Stimulated activated CD4-positive, alpha-beta T cell treated with anti-CD3 and anti-CD28 coated beads, Interleukin-12 subunit alpha, Interleukin-12 subunit beta, amount 100 ng/mL, for 48 hours (primary cell): Measurements from ENCODE around the gene ITGAE.

ENCODE experiments used
- DNase-seq, 3 donors: peaks; one replicate each; pipeline ENCODE4 v3.0.0-alpha.2; 2020; ENCODE audit warnings: low read depth in 2 of 3, low spot score in 1 of 3

ITGAE gene

DNA sequence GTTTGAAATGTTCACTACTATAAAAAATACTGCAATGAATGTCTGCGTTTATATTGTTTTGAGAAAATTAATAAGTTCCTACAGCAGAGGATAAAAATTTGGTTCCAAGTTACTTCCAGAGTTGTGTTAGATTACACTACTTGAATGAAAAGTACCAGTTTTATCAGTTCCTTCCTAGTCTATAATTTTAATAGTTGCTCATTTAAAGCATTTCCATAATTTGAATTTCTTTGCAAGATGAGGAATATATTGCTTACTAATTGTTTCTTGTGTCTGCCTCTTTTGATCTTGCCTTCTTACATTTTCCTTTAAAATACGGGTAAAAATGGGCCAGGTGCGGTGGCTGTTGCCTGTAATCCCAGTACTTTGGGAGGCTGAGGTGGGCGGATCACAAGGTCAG is 128.4 kb downstream of the ITGAE start:
- DNase-seq, result no peak

DNA sequence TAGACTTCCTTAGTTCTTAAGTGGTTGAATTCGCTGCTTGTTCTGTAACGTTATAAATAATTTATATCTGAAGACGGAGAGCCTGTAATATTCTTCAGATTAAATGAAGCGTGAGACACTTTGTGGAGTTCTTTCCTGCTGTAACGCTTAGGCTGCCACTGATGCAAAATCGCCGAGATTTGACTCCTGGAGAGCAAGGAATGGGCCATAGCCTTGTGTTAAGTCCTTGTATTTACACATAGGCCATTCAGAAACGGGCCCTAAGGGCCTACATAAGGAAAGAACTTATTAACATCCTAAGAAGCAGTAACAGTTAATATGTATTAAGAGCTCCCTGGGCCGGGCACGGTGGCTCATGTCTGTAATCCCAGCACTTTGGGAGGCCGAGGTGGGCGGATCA is 131.4 kb downstream of the ITGAE start:
- DNase-seq, result no peak

DNA sequence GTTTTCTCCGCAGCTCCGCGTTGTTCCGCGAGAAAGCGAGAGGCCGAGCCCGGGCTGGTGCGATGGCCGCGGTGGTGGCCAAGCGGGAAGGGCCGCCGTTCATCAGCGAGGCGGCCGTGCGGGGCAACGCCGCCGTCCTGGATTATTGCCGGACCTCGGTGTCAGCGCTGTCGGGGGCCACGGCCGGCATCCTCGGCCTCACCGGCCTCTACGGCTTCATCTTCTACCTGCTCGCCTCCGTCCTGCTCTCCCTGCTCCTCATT is 132.0 kb downstream of the ITGAE start:
- no peak for DNase-seq

DNA sequence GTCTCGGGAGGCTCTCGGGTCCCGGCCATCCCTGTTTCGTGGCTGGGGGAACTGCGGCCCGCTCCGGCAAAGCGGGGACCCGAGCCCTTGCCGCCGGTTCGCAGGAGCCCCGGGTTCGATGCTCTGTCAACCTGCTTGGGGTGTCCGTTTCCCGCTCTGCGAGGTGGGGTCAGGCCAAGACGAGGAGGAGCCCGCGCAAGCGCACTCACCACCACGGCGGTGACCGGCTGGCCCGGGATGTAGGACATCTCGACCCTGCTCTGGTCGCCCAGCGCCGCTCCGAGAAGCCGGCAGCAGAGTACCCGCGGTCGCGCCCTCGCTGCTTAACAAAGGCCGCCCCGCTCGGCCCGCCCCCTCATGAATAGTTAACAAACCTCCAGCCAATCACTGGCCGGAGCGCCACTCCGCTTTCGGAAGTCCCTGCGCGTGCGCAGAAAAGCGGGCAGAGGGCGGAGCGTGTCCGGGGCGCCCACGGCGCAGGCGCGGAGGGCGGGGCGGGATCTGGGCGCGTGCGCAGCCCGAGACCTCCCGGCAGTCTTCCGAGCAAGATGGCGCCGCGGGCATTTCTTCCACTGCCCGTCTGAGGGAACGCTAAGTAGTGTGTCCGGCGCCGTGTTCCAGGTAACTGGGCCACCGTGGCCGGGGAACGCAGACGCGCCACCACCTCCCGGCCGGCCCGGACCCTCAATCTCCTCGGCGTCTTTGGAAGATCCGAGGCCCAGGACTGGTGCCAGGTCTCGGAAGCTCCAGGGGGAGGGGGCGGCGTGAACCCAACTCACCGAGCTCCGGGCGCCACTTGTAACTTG is 132.5 kb downstream of the ITGAE start, which contains the start of the genes EMC6 and TAX1BP3:
Gene EMC6 (plus strand): TSS at position 534 of the 806 bp plus-strand sequence. CDS start 335 bp downstream, outside the sequence.
Gene TAX1BP3 (minus strand): TSS at position 300 of the 806 bp plus-strand sequence. CDS start 52 bp downstream, at position 248.
- DNase-seq, result peak; percentile 97 to 98 (median 97)

- no peak for DNase-seq
Measured at GRCh38 chr17:3667366-3668278, 133.4 kb downstream of the ITGAE start.

GRCh38 chr17:3666516-3666915 is 134.5 kb downstream of the ITGAE start:
- no peak for DNase-seq

DNA sequence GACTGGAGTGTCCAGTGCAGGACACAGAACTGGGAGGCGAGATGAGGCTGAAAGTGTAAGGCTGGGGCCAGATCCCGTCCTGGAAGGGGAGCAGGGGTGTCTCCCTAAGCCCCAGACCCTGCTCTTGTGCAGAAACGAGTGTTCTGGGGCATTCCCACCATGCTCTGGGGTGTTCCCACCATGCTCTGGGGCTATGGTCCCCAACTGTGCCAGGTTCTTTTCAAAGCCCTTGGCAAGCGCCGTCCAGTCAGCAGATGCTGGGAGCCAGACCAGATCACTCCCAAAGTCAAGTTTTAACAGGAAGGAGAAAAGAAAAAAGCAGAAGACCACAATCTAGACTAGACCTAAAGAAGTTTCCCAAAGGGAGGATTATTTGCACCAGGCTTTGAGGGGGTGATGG is 135.2 kb downstream of the ITGAE start:
- no peak for DNase-seq
